HL-60 (cell line): Measurements from ENCODE around the gene ARL3.

Experiments
- DNase-seq, 2 experiments: peaks; one replicate each; pipeline ENCODE4 v3.0.0-alpha.2; 2010 to 2020; ENCODE audit warnings: low read depth in 1 of 2, low spot score in 1 of 2
- H3K27ac ChIP-seq: fragments of 250-450 bp; sonication (Bioruptor Pico); replicated peaks from 2 replicates; pipeline ENCODE4 v1.5.1; 2020; ENCODE audit warnings: mild to moderate bottlenecking, moderate library complexity
- H3K27me3 ChIP-seq: fragments of 250-450 bp; sonication (Bioruptor Pico); 2 replicates; pipeline ENCODE4 v1.5.1; 2021; ENCODE audit warnings: mild to moderate bottlenecking, moderate library complexity; ENCODE audit not compliant: insufficient read depth, poor library complexity, severe bottlenecking
- H3K4me3 ChIP-seq: replicated peaks from 2 replicates; pipeline ENCODE4 v1.5.1; 2011; ENCODE audit warnings: mild to moderate bottlenecking, control low read depth, low read length; ENCODE audit not compliant: insufficient read depth
- GABPA ChIP-seq: IDR thresholded peaks from 2 replicates; pipeline ENCODE4 v1.6.1; 2012; ENCODE audit warnings: low read depth
- POLR2AphosphoS5 ChIP-seq: IDR thresholded peaks from 2 replicates; pipeline ENCODE4 v1.6.1; 2012; ENCODE audit warnings: low read depth
- SPI1 ChIP-seq: IDR thresholded peaks from 2 replicates; pipeline ENCODE4 v1.6.1; 2012; ENCODE audit warnings: low read depth, mild to moderate bottlenecking, borderline replicate concordance
- TF ChIP-seq, protein P1 (sequence below): IDR thresholded peaks from 2 replicates; pipeline ENCODE4 v1.6.1; 2012; ENCODE audit warnings: low read depth; ENCODE audit not compliant: insufficient replicate concordance
- TF ChIP-seq, protein P2 (sequence below): IDR thresholded peaks from one replicate; pipeline ENCODE4 v1.5.1; 2011; ENCODE audit warnings: low read length, control low read depth, inconsistent platforms; ENCODE audit not compliant: insufficient read depth

ARL3 gene

DNA sequence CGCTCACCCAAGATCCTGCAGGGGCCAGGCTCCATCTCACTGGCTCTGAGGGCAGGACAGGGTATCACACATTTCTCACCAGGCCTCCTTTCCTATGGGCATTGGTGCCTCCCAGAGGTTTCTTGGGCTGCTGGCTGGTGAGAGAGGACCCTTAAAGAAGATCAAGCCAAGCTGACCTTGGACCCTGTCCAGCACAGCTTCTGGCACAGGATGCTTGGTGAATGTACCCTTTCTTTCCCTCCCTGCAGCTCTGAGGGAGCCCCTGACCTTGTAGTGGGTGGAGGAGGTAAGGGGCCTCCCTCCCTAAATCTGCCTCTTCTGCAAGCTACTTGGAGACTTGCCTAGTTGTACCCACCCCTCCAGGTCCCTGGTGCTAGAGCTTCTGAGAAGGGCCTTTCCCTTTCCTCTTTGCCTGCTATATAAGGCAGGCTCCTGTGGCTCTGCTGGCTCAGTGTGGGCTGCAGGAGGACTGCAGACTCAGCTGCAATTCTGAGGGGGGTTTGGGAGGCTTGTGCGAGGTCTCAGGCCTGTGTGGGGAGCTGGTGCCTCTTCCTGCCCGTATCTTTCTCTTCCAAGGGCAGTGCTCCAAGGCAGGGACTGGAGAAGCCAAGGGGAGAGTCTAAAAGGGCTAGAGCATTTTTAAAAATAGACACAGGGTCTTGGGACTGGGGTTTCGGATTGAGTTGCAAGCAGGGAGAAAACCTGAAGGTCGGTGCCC, 81.6 kb downstream of the ARL3 start:
- Histone ChIP-seq H3K27ac (peak overlapping the region; percentile 86), H3K27me3 (no peaks in the 10 kb centered on the region), H3K4me3 (no peak overlapping the region)
- TF ChIP-seq, protein P1, sequence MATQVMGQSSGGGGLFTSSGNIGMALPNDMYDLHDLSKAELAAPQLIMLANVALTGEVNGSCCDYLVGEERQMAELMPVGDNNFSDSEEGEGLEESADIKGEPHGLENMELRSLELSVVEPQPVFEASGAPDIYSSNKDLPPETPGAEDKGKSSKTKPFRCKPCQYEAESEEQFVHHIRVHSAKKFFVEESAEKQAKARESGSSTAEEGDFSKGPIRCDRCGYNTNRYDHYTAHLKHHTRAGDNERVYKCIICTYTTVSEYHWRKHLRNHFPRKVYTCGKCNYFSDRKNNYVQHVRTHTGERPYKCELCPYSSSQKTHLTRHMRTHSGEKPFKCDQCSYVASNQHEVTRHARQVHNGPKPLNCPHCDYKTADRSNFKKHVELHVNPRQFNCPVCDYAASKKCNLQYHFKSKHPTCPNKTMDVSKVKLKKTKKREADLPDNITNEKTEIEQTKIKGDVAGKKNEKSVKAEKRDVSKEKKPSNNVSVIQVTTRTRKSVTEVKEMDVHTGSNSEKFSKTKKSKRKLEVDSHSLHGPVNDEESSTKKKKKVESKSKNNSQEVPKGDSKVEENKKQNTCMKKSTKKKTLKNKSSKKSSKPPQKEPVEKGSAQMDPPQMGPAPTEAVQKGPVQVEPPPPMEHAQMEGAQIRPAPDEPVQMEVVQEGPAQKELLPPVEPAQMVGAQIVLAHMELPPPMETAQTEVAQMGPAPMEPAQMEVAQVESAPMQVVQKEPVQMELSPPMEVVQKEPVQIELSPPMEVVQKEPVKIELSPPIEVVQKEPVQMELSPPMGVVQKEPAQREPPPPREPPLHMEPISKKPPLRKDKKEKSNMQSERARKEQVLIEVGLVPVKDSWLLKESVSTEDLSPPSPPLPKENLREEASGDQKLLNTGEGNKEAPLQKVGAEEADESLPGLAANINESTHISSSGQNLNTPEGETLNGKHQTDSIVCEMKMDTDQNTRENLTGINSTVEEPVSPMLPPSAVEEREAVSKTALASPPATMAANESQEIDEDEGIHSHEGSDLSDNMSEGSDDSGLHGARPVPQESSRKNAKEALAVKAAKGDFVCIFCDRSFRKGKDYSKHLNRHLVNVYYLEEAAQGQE, result no peak
- TF ChIP-seq POLR2AphosphoS5 (no peak; the same call in 1 of the 2 replicates), GABPA (no peak), SPI1 (no peak)
- TF ChIP-seq, protein P2, sequence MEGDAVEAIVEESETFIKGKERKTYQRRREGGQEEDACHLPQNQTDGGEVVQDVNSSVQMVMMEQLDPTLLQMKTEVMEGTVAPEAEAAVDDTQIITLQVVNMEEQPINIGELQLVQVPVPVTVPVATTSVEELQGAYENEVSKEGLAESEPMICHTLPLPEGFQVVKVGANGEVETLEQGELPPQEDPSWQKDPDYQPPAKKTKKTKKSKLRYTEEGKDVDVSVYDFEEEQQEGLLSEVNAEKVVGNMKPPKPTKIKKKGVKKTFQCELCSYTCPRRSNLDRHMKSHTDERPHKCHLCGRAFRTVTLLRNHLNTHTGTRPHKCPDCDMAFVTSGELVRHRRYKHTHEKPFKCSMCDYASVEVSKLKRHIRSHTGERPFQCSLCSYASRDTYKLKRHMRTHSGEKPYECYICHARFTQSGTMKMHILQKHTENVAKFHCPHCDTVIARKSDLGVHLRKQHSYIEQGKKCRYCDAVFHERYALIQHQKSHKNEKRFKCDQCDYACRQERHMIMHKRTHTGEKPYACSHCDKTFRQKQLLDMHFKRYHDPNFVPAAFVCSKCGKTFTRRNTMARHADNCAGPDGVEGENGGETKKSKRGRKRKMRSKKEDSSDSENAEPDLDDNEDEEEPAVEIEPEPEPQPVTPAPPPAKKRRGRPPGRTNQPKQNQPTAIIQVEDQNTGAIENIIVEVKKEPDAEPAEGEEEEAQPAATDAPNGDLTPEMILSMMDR, result no peak
- peak; percentile 67 to 70 for DNase-seq

DNA sequence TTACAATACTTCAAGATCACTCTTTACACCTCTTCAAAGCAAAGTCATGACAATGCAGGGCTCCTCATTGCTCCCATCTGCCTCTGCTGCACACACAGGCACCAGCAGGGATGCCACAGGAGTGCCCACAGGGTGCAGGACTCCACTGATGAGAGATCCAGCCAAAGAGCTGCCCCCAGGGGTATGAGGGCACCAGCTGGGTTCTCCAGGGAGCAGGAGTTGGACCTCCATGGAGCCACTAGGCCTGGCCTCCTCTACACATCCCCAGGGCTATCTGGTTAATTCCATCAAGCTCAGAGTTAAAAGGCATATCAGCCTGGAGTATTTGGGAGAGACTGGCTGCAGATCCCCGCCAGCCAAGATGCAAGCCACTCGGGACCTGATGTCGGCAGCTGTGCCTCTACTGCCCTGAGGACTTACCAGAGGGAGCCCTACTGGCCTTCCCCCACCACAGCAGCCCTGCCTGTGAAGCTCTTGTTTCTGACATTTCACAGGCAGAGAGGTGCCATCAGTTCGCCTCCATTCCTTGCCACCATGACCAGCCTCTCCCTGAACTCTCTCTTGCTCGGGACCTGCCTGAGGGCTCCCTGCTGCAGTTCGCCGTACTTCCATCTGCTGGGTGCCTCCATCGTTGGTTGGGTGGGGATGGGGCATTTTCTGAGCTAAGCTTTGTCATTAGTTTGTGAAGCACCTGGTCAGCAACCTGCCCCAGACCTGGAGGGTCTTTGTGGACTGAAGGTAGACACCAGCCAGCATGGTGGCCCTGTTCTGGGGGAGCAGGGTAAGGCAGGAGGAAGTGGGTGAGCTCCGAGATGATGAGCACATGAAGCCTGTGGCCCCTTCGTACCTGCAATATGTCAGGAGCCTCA, 82.4 kb downstream of the ARL3 start:
- H3K27ac ChIP-seq, result peak overlapping the region; percentile 86
- no peak overlapping the region for H3K4me3 ChIP-seq
- no peak for TF ChIP-seq GABPA
- no peak for TF ChIP-seq SPI1
- TF ChIP-seq, protein P1, result no peak
- no peak for TF ChIP-seq POLR2AphosphoS5
- TF ChIP-seq, protein P2, result no peak
- H3K27me3 ChIP-seq, result no peaks in the 10 kb centered on the region
- no peak for DNase-seq

DNA sequence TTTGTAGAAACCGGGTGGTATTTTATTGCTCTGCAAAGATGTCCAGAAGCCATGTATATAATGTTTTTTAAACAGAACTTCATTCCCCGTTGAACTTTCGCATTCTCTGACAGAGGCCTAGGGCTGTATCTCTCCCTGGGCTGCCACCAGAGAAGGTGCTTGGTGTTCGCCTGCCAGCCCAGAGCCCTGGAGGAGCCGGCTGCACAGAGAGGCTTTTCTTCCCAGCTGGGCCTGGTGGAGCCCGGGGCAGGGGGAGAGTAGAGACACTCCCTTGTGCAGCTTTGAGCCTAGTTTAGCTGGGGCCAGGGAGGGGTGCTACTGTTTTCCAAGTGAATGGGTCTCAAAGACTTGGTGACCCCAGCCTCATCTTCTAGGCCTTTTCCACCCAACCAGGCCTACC, 83.5 kb downstream of the ARL3 start:
- TF ChIP-seq, protein P1, result no peak
- TF ChIP-seq GABPA (no peak), POLR2AphosphoS5 (no peak), SPI1 (no peak)
- TF ChIP-seq, protein P2, result no peak
- Histone ChIP-seq H3K27ac (no peak overlapping the region), H3K4me3 (no peak overlapping the region), H3K27me3 (no peaks in the 10 kb centered on the region)
- DNase-seq, result no peak
